ENCODE measurements around the gene CCDC88A.
"Not testable (repeated sequence)": the region's sequence is repeated elsewhere in the genome, so short reads cannot be mapped to it uniquely, and the experiment has no call there.

CCDC88A gene

GRCh38 chr2:55370208-55370607 is 49.4 kb downstream of the CCDC88A start:
- no peak for DNase-seq

- DNase-seq: no peak
Measured at GRCh38 chr2:55365303-55365702, 54.4 kb downstream of the CCDC88A start.

DNA sequence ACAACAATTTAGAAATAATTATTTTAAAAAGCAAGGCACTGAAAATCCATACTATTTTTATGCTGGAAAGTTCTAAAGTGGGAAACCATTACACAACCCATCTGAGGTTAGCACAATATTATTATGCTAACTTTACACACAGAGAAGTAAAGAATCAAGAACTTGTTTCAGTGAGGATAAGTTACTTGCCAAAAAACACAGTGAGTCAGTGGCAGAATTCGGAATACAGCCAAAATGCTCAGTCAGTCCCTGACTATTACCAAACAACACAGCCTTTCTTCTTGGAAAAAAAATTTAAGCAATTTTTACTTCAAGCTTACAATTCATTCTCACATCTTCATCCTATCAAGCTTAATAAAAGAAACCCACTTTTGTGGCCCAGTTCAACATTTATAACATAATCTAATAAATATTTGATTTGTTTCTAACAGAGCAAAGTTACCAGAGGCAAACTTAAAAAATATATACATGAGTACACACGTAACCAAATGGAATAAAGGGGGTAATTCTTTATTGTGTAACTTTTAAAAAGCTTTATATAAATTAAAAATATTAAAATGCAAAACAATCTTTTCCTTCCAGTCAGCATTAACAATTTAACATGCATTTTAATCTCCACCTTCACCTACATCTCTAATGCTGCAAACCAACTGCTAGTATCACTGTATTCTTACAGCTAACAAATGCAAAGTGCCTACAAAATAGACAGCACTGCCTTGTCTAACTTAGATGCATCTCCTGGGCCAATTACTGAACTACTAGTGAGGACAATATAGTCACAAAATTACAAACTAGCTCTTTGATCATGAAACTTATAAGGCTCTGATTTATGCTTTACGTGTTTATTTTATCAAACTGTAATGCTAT is 55.2 kb downstream of the CCDC88A start:
- no peak for DNase-seq

GRCh38 chr2:55363636-55364035 is 56.0 kb downstream of the CCDC88A start:
- DNase-seq: no peak

DNA sequence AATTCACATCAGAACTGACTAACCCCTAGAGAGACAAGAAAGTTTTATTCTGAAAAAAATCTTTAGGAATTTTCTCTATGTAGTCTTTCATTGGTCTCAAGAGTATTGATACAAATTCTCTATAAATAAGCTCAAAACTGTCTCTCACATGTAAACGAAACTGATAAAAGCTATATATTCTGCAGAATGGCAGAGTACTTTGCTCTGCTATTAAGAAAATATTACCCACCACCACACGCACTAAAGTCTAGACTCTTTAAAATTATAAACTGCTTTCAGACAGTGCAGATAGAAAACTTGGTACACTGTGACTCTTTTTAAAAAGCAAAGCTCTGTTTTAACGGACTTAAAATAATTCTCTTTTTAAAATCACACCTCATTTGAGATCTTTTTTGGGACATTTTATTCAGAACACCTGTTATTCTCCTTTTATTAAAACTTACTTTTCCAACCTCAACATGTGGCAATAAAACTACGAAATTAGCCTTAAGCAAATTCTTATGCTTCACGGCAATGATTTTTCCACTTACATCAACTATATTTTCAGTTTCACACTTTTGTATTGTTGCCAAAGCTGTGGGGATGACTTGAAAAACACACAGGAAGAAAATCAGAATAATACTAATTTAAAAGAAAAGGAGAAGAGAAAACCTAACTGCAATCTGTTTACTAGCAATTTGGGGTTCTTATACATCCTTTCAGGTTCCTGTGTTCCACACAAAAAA is 58.0 kb downstream of the CCDC88A start:
- DNase-seq: no peak

DNA sequence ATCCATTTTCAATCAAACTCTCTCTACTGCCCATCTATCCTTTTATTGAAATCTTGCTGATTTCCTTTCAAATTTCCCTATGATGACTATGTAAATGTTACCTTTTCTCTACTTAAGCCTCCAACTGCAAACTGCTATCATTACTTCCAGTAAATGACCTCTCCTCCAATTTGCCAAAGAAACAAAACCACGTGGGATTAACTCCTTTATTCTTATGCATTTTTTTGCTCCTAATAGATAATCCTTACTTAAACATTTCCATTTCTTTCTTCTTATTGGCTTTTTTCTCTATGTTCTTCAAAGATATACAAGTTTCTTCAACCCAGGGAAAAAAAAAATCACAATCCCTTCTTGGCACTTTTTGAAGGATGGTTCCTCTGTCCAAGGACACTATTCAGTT is 61.2 kb downstream of the CCDC88A start:
- DNase-seq: no peak

- DNase-seq: no peak
Measured at GRCh38 chr2:55357927-55358326, 61.7 kb downstream of the CCDC88A start.

DNA sequence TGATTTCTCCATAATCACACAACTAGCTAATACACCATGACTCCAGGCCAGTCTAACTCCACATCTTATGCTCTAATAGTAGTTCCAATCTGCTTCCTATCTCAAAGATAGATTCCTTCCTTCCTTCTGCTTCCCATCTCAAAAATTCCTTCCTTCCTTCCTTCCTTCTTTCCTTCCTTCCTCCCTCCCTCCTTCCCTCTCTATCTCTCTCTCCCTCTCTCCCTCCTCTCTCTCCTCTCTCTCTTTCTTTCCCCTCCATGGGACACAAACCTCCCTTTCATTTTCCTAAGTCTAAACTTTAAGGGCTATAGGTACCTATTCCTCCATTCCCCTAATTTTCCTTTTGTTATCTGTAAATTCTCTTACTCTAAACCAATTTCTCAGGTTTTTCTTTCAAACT is 62.5 kb downstream of the CCDC88A start:
- DNase-seq: no peak

- not testable (repeated sequence) for DNase-seq
Measured at GRCh38 chr2:55356136-55356535, 63.5 kb downstream of the CCDC88A start.

- DNase-seq: no peak
Measured at GRCh38 chr2:55355451-55355850, 64.2 kb downstream of the CCDC88A start.

DNA sequence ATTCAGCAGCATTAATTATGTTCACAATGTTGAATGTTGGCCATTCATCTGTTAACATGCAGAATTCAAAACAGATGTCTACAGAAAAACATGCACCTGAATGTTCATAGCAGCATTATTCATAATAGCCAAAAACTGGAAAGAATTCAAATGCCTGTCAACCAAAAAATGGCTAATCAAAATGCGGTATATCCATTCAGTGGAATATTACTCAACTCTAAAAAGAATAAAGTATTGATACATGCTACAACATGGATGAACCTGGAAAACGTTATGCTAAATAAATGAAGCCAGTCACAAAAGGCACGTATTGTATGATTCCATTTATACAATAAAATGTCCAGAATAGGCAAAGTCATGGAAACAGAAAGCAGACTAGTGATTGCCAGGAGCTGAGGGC is 68.0 kb downstream of the CCDC88A start:
- no peak for DNase-seq

GRCh38 chr2:55345064-55345463 is 74.6 kb downstream of the CCDC88A start:
- DNase-seq: no peak

DNA sequence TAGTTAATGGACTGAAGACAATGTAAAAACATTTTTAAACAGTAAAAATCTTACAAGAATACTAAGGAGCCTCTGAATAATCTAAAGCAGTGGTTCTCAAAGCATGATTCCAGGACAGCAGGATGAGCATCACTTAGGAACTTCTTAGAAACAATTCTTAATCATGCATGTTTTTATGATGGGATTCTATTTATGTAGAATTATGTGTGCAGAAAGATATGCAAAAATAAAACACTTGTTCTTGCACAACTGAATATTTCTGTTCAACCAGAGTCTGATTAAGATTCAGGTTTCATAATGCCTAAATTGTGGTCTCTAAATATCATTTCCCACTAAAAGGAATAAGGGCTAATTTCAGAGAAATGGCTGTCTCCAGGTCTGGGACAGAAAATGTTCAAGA is 81.4 kb downstream of the CCDC88A start:
- DNase-seq: no peak

DNA sequence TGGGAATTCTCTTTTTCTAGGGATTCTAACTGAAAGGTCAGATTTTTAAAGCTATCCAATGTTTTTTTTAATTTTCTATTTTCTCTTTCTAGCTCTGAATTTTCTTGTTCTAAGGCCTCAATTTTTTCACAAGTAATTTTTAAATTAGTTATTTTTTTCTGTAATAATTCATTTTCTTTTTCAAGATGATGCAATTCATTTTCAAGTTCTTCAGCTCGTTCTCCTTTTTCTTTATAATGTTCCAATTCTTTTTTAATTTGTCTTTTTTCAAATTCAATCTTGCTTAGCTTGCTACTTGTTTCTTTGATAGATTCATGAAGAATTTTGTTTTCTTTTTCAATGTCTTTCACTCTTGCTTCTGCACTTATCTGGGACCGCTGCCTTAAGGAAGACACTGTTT is 84.9 kb downstream of the CCDC88A start:
- no peak for DNase-seq

DNA sequence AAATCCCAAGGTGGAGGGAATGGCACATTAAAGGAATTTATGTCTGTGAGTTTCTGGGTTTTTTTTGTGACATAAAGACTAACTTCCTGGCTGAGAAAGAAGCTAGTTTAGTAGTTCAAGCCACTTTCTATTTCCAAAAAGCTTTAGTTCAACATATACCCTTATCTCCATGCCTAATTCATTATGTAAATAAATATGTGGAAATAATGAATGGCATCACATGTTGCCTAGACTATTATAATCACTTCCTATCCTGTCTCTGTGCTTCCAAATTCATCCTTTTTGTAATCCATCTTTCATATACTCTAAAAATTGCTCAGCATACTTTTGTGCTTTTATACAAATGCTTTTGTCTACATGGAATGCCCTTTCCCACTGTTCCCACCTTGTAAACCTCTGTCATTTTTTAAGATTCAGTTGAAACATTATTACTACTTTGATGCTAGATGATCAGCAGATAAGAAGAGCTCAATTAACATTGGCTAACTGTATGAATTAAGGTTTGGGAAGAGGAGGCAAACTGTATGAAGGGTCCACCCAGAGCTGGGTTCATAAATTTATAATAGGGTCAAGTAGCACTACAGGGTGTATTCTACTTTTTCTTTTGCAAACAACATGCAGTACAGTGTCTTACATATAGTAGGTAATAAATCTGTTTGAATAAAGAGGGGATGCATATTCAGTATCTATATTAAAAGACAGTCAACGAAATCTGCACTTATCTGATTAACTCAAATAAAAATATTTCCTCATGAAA is 88.9 kb downstream of the CCDC88A start:
- no peak for DNase-seq

DNA sequence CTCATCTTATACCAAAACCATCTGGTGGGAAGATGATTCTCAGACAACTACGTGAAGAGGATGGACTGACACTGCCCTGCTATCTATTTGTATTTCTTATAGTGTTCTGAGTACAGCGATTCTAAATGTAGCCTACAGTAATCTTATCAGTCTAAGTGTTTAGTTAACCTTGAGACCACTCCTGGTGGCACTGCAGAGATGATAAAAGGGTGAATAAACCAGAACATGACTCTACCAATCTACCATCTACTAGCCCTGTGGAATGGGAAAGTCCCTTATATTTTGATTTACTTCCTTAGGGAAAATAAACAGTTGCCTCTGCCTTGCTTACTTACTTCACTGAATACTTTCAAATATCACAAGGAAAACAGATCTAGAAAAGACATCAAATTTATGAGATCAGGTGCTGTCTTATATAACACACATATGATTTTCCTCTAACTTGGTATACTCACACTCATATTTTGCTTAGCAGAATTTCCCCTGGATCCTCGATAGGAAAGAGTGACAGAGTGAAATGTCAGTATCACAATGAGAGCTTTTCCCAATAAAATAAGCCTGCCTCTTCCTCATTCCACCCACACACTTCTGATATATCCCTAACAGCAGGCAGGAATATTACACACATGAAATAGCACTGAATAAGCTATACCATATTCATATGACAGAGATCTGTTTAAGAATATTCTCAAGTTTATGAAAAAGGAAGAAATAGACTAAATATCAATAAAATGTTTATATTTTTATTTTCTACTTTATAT is 92.0 kb downstream of the CCDC88A start:
- DNase-seq: no peak

- no peak for DNase-seq
Measured at GRCh38 chr2:55314985-55315384, 104.7 kb downstream of the CCDC88A start.

DNA sequence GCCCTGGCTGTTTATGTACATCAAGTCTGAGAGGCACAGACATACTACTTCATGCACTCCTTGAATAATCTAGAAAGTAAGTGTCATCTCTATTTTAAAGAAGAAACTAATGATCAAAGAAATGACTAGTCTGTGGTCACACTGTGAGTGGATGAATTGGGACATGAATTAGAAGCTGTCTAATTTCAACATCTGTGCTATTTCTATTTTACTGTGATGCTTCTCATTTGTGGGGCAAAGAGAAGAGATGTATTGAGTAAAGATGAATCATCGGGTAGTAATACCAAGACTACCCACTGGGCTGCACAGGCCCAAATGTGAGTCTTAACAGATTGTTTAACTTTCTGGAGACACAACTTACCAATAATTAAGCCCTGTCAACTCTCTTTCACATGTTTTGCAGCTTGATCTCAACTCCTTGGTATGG is 108.2 kb downstream of the CCDC88A start:
- DNase-seq: no peak

- DNase-seq: no peak
Measured at GRCh38 chr2:55309446-55309845, 110.2 kb downstream of the CCDC88A start.

DNA sequence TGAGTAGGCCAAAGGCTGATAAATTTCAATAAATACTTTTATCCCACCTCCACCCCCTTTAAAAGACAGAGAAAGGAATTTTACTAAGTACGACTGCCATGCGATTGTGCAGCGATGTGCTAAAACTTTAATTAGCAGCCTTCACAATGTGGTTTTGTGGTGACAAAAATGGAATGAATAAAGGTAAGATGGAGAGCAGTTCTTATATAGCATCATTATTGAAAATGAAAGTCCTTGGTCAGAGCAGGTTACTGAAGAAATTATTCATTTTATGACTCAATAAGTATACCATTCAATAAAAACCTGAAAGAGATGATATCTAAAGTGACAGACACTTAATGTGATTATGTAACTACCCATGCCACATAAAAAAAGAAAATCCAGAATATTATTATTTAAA is 117.4 kb downstream of the CCDC88A start:
- DNase-seq: no peak

- DNase-seq: no peak
Measured at GRCh38 chr2:55301277-55301676, 118.4 kb downstream of the CCDC88A start.

- DNase-seq: no peak
Measured at GRCh38 chr2:55296393-55296792, 123.3 kb downstream of the CCDC88A start.

DNA sequence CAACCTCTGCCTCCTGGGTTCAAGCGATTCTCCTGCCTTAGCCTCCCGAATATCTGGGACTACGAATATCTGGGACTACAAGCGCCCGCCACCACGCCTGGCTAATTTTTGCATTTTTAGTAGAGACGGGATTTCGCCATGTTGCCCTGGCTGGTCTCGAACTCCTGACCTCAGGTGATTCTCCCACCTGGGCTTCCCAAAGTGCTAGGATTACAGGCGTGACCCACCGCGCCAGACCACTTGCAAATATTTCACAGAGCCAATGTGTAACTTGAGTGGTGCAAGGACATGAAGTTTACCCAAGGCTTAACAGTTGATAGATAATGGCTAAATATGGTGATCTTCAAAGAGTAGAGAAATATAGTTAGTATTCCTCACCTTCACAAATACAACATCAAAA is 136.6 kb downstream of the CCDC88A start:
- DNase-seq: no peak

Measured in COR-L47 (cell line).